HG03378 (cell line): ENCODE measurements around the gene FAM83D.

ENCODE experiments used
- ATAC-seq: cut with Tn5 transposase; IDR thresholded peaks from one replicate; pipeline ENCODE4 v1.9.1; 2021; ENCODE audit warnings: mild to moderate bottlenecking, moderate library complexity; ENCODE audit not compliant: unreplicated experiment

Gene FAM83D

GRCh38 chr20:38894091-38894847 is 31.9 kb upstream of the FAM83D start:
- ATAC-seq = no peak

- ATAC-seq = no peak
These were observed 30.9 kb upstream of the FAM83D start for GRCh38 chr20:38895098-38895949.

- ATAC-seq = no peak
These were observed 30.1 kb upstream of the FAM83D start for GRCh38 chr20:38896009-38896594.

- ATAC-seq = no peak
These were observed 28.9 kb upstream of the FAM83D start for GRCh38 chr20:38897267-38897666.

GRCh38 chr20:38900606-38901005 is 25.6 kb upstream of the FAM83D start:
- ATAC-seq = no peak

GRCh38 chr20:38902601-38903000 is 23.6 kb upstream of the FAM83D start:
- no peak for ATAC-seq

- no peak for ATAC-seq
These were observed 22.9 kb upstream of the FAM83D start for GRCh38 chr20:38903335-38903734.

- no peak for ATAC-seq
These were observed 20.8 kb upstream of the FAM83D start for GRCh38 chr20:38905375-38905774.

GRCh38 chr20:38907918-38908677 is 18.1 kb upstream of the FAM83D start:
- ATAC-seq = no peak

- ATAC-seq = no peak
These were observed 10.9 kb upstream of the FAM83D start for GRCh38 chr20:38915355-38915754.

- ATAC-seq = no peak
These were observed 8.6 kb upstream of the FAM83D start for GRCh38 chr20:38917657-38918056.

- no peak for ATAC-seq
These were observed 8.0 kb upstream of the FAM83D start for GRCh38 chr20:38918172-38918571.

- no peak for ATAC-seq
These were observed 6.5 kb upstream of the FAM83D start for GRCh38 chr20:38919683-38920082.

- ATAC-seq = no peak
These were observed 5.8 kb upstream of the FAM83D start for GRCh38 chr20:38920411-38920810.

- no peak for ATAC-seq
These were observed 5.4 kb upstream of the FAM83D start for GRCh38 chr20:38920851-38921250.

- no peak for ATAC-seq
These were observed 1.5 kb upstream of the FAM83D start for GRCh38 chr20:38924718-38925117.

GRCh38 chr20:38926934-38927616 is 858 bp downstream of the FAM83D start:
- ATAC-seq = no peak

GRCh38 chr20:38927902-38928578 is 1.8 kb downstream of the FAM83D start:
- ATAC-seq = no peak

- no peak for ATAC-seq
These were observed 4.0 kb downstream of the FAM83D start for GRCh38 chr20:38930242-38930569.

- ATAC-seq = no peak
These were observed 5.8 kb downstream of the FAM83D start for GRCh38 chr20:38931984-38932383.
